Stomach (tissue), 4 donors: ENCODE results near the gene ATP11C.
"Not testable (repeated sequence)": the region's sequence is repeated elsewhere in the genome, so short reads cannot be mapped to it uniquely, and the experiment has no call there.

Source experiments
- EP300 ChIP-seq: sonication (generic); formaldehyde crosslinking; IDR thresholded peaks from one replicate; pipeline ENCODE4 v1.6.1; 2017; ENCODE audit warnings: antibody characterized with exemption
- TF ChIP-seq, protein P1 (sequence below), 7 experiments: fragments of 450-650 bp in 4 of 7; fragments of 200-600 bp in 3 of 7; sonication (generic) in 3 of 7; IDR thresholded peaks; one replicate each; pipeline ENCODE4 v1.5.1; 2016 to 2019; ENCODE audit warnings: antibody characterized with exemption in 7 of 7, control low read depth in 2 of 7, mild to moderate bottlenecking in 1 of 7

DNA sequence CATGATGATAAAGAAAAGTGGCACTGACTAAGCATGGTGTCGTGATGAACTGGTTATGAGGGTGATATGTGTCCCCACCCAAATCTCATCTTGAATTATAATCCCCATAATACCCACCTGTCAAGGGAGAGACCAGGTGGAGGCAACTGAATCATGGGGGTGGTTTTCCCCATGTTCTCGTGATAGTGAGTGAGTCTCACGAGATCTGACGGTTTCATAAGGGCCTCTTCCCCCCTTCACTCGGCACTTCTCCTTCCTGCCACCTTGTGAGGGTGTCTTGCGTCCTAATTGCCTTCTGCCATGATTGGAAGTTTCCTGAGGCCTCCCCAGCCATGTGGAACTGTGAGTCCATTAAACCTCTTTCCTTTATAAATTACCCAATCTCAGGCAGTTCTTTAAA lies 11.7 kb downstream of the ATP11C start:
- TF ChIP-seq EP300: not testable (repeated sequence)
- TF ChIP-seq, protein P1, sequence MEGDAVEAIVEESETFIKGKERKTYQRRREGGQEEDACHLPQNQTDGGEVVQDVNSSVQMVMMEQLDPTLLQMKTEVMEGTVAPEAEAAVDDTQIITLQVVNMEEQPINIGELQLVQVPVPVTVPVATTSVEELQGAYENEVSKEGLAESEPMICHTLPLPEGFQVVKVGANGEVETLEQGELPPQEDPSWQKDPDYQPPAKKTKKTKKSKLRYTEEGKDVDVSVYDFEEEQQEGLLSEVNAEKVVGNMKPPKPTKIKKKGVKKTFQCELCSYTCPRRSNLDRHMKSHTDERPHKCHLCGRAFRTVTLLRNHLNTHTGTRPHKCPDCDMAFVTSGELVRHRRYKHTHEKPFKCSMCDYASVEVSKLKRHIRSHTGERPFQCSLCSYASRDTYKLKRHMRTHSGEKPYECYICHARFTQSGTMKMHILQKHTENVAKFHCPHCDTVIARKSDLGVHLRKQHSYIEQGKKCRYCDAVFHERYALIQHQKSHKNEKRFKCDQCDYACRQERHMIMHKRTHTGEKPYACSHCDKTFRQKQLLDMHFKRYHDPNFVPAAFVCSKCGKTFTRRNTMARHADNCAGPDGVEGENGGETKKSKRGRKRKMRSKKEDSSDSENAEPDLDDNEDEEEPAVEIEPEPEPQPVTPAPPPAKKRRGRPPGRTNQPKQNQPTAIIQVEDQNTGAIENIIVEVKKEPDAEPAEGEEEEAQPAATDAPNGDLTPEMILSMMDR (IDR thresholded peaks at IDR 0.05): not testable (repeated sequence)
